ENCODE measurements around the gene GID8. TPM values are rescaled to one million over a fixed set of nuclear protein-coding genes. Genes with fewer than 3 reads are reported as not detected.

The GID8 gene
- total and polyA plus RNA-seq, 2 experiments from 2014 or later: 41.8 to 106 TPM

- Histone ChIP-seq H4K20me1 (replicated peaks; ENCODE audit: insufficient read depth) (peaks cover 81% of the 10 kb centered on the region), H3K36me3 (ENCODE audit: insufficient read depth) (peaks cover 94% of the 10 kb centered on the region), H2AFZ (no peak overlapping the region), H3K27ac (ENCODE audit: low read depth) (peak overlapping the region; percentile 84), H3F3A (replicated peaks; ENCODE audit: low read depth) (peaks cover 92% of the 10 kb centered on the region), H3K4me3 (no peak overlapping the region), H3K4me2 (no peak overlapping the region), H3K9me2 (ENCODE audit: insufficient read depth) (no peaks in the 10 kb centered on the region), H3K4me1 (ENCODE audit: insufficient read depth) (peaks cover 6% of the 10 kb centered on the region; the same call in 1 of the 2 replicates), H3K27me3 (ENCODE audit: insufficient read depth) (no peaks in the 10 kb centered on the region), H3K79me2 (replicated peaks; ENCODE audit: insufficient read depth) (peaks cover 74% of the 10 kb centered on the region)
- TF ChIP-seq EZH2 (IDR thresholded peaks at IDR 0.05; ENCODE audit: low read depth, unreplicated experiment) (no peak), NANOG (IDR thresholded peaks at IDR 0.05; ENCODE audit: borderline replicate concordance) (no peak), ZNF331 (CRISPR knock-in tag; IDR thresholded peaks at IDR 0.05; ENCODE audit: low read depth) (no peak), ZNF462 (CRISPR knock-in tag; IDR thresholded peaks at IDR 0.05) (no peak)
- no peaks in the 10 kb centered on the region for H3K9me3 Mint-ChIP-seq
- peaks cover under 1% of the 10 kb centered on the region for H3K4me1 Mint-ChIP-seq
- ATAC-seq: no peak
- H3K27ac Mint-ChIP-seq: no peak overlapping the region
- peaks cover 98% of the 10 kb centered on the region for H3K36me3 Mint-ChIP-seq (ENCODE audit: low read depth)
- no peak for DNase-seq (ENCODE audit: low spot score)
- H3K27me3 Mint-ChIP-seq (ENCODE audit: insufficient read depth, low read depth, poor library complexity): peaks cover 11% of the 10 kb centered on the region
- H3K4me3 Mint-ChIP-seq: no peak overlapping the region
Observed at GRCh38 chr20:62906647-62907375, 31.1 kb upstream of the GID8 start.

Measured in GM23338 (cell line).